ENCODE results near the gene TEDC1.

The TEDC1 gene, protein sequence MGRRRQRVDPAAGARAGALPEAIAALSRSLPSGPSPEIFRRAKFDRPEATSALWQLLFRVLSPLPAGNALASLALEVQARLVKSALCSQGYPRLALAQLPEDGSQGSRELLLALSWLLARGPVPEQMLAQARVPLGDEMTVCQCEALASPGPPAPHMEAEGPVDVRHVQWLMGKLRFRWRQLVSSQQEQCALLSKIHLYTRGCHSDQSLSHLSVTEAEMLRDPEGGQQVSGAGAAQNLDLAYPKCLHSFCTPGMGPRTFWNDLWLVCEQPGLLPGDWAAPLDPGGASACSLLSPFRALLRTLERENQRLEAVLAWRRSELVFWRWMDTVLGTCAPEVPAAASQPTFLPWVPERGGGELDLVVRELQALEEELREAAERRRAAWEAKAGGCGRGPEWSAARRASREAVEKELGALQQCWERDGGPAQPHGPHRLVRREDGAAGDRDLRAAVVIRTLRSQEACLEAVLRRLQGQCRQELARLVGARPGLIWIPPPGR

DNA sequence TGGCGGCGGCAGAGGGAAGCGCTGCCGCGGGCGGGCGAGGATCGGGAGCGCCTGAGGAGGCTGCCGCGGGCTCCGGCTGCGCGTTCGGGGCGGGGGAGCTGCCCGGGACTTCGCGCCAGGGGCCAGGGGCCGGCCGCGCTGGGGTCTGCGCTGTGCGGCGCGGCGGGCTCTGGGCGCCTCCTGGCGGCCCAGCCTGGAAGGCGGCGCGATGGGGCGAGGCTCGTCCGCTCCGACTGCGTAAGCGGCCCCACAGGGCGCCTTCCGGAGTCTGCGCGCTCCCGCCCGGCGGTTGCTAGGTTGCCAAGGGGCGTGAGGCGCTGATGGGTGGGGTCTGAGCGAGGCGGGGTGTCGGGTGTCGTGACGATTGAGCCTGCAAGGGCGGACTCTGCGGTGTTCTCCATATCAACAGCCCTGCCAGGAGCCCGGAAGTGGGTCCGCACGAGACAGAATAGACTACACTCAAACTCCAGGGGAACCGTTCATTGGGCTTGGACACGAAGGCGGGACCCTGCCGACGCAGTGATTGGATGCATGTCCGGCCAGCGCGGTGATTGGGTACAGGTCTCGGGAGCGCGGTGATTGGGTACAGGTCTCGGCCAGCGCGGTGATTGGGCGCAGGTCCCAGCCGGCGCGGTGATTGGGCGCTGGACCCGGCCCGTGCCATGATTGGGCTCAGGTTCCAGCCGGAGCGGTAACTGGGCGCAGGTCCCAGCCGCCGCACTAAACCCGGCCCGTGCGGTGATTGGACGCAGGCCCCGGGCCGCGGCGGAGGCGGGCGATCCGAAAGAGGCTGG lies at the start of gene TEDC1:
Gene TEDC1 (plus strand): TSS at position 675 of the 794 bp plus-strand sequence. CDS start 130 bp downstream, outside the sequence.
- H3K4me3 ChIP-seq (ENCODE audit: low read depth, low read length) = peak within 1 kb of the TSS; percentile 71
- TF ChIP-seq, protein P1, sequence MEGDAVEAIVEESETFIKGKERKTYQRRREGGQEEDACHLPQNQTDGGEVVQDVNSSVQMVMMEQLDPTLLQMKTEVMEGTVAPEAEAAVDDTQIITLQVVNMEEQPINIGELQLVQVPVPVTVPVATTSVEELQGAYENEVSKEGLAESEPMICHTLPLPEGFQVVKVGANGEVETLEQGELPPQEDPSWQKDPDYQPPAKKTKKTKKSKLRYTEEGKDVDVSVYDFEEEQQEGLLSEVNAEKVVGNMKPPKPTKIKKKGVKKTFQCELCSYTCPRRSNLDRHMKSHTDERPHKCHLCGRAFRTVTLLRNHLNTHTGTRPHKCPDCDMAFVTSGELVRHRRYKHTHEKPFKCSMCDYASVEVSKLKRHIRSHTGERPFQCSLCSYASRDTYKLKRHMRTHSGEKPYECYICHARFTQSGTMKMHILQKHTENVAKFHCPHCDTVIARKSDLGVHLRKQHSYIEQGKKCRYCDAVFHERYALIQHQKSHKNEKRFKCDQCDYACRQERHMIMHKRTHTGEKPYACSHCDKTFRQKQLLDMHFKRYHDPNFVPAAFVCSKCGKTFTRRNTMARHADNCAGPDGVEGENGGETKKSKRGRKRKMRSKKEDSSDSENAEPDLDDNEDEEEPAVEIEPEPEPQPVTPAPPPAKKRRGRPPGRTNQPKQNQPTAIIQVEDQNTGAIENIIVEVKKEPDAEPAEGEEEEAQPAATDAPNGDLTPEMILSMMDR (IDR thresholded peaks at IDR 0.05; ENCODE audit: insufficient read depth, low read length, missing control alignments) = peak; percentile 77
- ChIA-PET CTCF (interaction anchor here (0.8 to 4.6 kb wide), 29 partner anchors 9 to 288 kb away, joined by 3 to 91 read pairs (median 5); partner anchors contain the start of gene BRF1), POLR2A (interaction anchor here (2.1 kb wide), 1 partner anchor 10 kb away, joined by 17 read pairs; no protein-coding TSS in a partner anchor)
- peak; percentile 100 for DNase-seq (ENCODE audit: low read depth, low spot score)

DNA sequence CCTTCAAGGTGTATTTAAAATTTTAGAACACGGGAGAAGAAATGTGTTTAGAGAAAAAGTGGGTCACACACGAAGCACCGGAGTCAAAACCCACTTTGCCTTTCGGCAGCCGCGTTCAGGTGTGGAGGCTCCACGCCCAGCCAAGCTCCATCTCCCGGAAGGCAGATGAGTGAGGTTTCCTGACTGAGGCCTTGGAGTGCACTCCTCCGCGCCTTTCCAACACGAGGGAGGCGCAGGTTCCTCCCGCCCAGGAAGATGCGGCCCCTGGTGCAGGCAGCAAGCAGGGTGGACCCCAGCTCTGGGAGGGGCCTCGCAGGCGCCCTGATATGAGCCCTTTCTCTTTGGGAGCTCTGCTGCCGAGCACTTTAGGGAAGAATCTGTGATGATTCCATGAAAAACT lies 48.9 kb upstream of the TEDC1 start:
- no peak overlapping the region for H3K4me3 ChIP-seq (ENCODE audit: low read depth, low read length)
- CTCF ChIA-PET = no interaction called here
- POLR2A ChIA-PET = no interaction called here
- DNase-seq (ENCODE audit: low read depth, low spot score) = no peak
- TF ChIP-seq, protein P1 (IDR thresholded peaks at IDR 0.05; ENCODE audit: insufficient read depth, low read length, missing control alignments) = no peak

DNA sequence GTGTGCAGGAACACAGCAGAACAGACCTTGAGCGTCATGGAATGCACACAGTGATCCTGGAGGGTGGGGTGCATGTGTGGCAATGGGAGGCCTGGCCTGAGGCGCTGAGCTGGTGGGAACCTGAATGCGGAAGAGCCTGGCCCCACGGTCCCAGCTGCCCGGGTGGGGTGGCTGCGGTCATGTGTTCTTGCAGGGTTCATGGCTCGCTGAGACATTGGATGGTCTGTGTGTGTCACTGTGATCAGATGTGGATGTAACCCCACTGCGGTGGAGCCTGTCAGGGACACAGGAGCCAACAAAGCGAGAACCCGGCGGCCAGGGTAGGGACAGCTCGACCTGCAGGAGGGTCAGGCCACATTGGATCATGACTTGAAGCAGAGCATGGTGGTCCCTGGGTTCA lies 48.2 kb upstream of the TEDC1 start:
- H3K4me3 ChIP-seq (ENCODE audit: low read depth, low read length) = no peak overlapping the region
- ChIA-PET POLR2A (no interaction called here), CTCF (no interaction called here)
- TF ChIP-seq, protein P1 (IDR thresholded peaks at IDR 0.05; ENCODE audit: insufficient read depth, low read length, missing control alignments) = no peak
- no peak for DNase-seq (ENCODE audit: low read depth, low spot score)

DNA sequence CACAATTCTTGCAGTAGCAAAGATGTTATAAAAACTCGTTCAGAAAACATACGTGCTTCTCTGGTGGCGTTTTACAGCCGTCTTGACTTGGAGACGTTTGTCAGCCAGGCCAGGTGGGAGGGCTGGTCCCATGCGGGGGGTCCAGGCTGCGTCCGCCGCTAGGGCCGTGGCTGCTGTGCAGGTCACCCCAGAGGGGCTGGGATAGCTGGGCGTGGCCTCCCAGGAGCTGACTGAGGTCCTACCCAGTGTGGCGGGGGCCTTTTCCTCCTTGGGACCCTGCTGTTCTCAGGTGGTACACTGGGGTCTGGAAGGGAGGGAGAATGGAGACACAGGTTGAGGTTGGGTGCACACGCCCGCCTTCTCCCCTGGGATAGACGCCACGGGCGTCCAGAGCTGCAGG lies 46.2 kb upstream of the TEDC1 start:
- ChIA-PET POLR2A (no interaction called here), CTCF (interaction anchor here (1.3 to 1.4 kb wide), 2 partner anchors 29 to 36 kb away, joined by 3 to 5 read pairs; no protein-coding TSS in a partner anchor)
- DNase-seq (ENCODE audit: low read depth, low spot score) = no peak
- TF ChIP-seq, protein P1 (IDR thresholded peaks at IDR 0.05; ENCODE audit: insufficient read depth, low read length, missing control alignments) = no peak
- H3K4me3 ChIP-seq (ENCODE audit: low read depth, low read length) = no peak overlapping the region

DNA sequence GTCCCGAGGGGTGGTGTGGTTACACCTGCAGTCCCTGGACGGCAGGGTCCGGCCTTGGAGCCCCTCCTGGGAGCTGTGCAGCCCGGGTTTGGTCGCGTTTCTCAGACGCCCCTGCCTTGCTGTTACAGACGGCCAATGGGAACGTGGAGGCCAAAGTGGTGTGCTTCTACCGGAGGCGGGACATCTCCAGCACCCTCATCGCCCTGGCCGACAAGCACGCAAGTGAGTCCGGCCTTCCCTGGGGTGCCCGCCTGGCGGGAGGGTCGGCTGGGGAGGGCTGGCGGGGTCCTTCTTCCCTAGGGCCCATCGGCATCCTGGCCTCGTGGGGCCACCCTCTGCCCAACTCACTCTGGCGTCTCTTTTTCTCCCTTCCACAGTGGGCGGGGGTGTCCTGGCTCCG lies 45.8 kb upstream of the TEDC1 start:
- no peak overlapping the region for H3K4me3 ChIP-seq (ENCODE audit: low read depth, low read length)
- TF ChIP-seq, protein P1 (IDR thresholded peaks at IDR 0.05; ENCODE audit: insufficient read depth, low read length, missing control alignments) = no peak
- ChIA-PET CTCF (interaction anchor here (1.3 to 1.4 kb wide), 3 partner anchors 9 to 35 kb away, joined by 3 to 5 read pairs (median 3); no protein-coding TSS in a partner anchor), POLR2A (no interaction called here)
- DNase-seq (ENCODE audit: low read depth, low spot score) = no peak
